Limb (tissue), 2 donors: ENCODE data around the gene CALML6.

Experiments used
- DNase-seq, 2 donors: peaks; one replicate each; pipeline ENCODE4 v3.0.0-alpha.2; 2016; ENCODE audit errors: extremely low spot score in 2 of 2

Gene CALML6

GRCh38 chr1:1942753-1943656 lies 27.9 kb downstream of the CALML6 start:
- no peak for DNase-seq

- peak; percentile 18 to 73 for DNase-seq
Observed at GRCh38 chr1:1943834-1944570, 28.9 kb downstream of the CALML6 start.

- no peak for DNase-seq
Observed at GRCh38 chr1:1945782-1946393, 30.8 kb downstream of the CALML6 start.

GRCh38 chr1:1946540-1946939 lies 31.5 kb downstream of the CALML6 start:
- peak in 1 of 2 donors; percentile 27 for DNase-seq

- DNase-seq: no peak
Observed at GRCh38 chr1:1947493-1947892, 32.4 kb downstream of the CALML6 start.

GRCh38 chr1:1948783-1949182 lies 33.7 kb downstream of the CALML6 start:
- no peak for DNase-seq

GRCh38 chr1:1950940-1951339 lies 35.9 kb downstream of the CALML6 start:
- DNase-seq: no peak

GRCh38 chr1:1954015-1954414 lies 39.0 kb downstream of the CALML6 start:
- DNase-seq: no peak

- no peak for DNase-seq
Observed at GRCh38 chr1:1954831-1955441, 39.9 kb downstream of the CALML6 start.

- peak in 1 of 2 donors; percentile 26 for DNase-seq
Observed at GRCh38 chr1:1955621-1956094, 40.6 kb downstream of the CALML6 start.

- DNase-seq: peak in 1 of 2 donors; percentile 28
Observed at GRCh38 chr1:1956101-1956500, 41.0 kb downstream of the CALML6 start.

- DNase-seq: no peak
Observed at GRCh38 chr1:1956586-1957532, 41.8 kb downstream of the CALML6 start.

GRCh38 chr1:1957533-1957961 lies 42.5 kb downstream of the CALML6 start:
- no peak for DNase-seq

GRCh38 chr1:1958071-1958541 lies 43.0 kb downstream of the CALML6 start:
- DNase-seq: no peak

- no peak for DNase-seq
Observed at GRCh38 chr1:1959459-1959839, 44.4 kb downstream of the CALML6 start.

- peak; percentile 41 to 88 for DNase-seq
Observed at GRCh38 chr1:1959840-1960479, 44.9 kb downstream of the CALML6 start.

- DNase-seq: no peak
Observed at GRCh38 chr1:1960480-1961196, 45.6 kb downstream of the CALML6 start.

GRCh38 chr1:1962752-1963151 lies 47.7 kb downstream of the CALML6 start:
- DNase-seq: no peak

GRCh38 chr1:1963570-1963969 lies 48.5 kb downstream of the CALML6 start:
- no peak for DNase-seq
